ENCODE data around the gene TANK. TPM values are rescaled to one million over a fixed set of nuclear protein-coding genes. Genes with fewer than 3 reads are reported as not detected.
"Not testable (repeated sequence)": the region's sequence is repeated elsewhere in the genome, so short reads cannot be mapped to it uniquely, and the experiment has no call there.

TANK gene
- total RNA-seq, 2 donors from 2014 or later: 37.7 to 55.3 TPM

DNA sequence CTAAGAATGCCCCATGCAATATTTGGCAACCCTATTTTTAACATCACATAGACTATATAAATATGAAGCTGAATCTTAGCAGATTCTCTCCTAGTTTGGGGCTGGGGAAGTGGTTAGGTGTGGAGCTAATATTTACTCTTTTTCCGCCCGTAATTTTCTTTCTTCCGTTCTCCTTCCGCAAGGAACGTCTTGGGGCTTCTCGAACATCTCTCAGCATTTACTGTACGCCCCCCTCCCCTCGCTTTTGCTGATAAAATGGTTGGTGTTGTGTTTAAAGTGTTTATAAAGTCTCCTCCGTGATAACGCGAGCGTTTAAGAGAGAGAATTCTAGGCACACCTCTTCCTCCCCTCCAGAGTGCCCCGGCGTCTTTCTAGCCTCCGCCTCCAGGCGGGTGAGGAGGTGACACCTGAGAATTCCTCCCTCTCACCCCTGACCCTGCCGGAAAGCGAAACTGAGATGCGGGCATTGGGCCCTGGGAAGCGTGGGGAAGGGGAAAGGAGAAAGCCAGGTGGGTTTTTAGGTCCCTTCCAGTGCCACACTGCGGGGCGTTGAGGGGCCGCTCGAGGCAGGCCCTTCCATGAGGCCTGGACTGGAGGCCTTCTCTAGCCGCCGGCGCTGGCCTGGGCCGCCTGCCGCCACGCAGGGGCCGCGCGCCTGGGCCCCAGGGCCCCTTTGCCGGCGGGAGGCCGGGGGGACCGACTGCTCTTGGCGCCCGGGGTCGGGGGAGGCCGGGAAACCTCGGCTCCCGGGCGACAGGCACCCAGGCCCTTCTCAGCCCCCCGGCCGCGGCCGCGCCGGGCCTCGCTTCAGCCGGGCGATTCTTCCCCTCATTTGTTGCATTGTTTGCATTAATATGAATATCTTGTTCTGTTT is 84.4 kb downstream of the TANK start:
- DNase-seq (ENCODE audit: low spot score); intact Hi-C loops (cut with DNase I): not testable (repeated sequence)

DNA sequence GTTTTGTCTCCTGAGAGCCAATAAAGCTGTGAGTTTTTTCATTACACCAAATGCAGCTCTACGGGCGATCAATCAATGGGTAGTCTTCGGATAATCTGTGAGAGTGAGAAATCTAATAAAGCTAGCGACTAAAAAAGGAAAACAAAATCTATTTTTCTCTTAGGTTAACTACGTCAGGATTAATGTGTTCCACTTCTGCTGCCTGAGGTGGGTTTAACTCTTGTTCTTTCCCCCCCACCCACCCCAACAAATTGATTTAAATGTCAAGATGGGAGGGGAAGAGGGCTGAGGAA is 85.0 kb downstream of the TANK start:
- intact Hi-C loops (cut with DNase I): no loop called here
- DNase-seq (ENCODE audit: low spot score): no peak

DNA sequence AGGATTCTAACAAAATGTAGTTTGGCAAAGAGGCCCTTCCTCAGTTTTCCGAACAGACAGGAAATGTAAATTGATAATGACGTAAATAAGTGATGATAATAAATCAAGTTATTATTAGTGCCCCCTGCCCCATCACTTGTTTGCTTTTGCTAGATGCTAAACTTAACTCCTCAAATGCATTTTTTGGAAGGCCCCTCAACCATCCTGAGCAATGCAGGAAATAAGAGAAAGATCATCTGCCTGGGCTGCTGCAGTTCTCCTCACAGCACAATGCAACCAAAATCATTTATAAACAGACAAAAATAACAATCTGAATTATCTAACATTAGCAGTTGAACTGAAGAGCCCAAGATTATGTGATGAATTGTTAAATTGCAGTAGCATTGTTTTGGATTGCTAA is 85.4 kb downstream of the TANK start:
- intact Hi-C loops (cut with DNase I): no loop called here
- DNase-seq (ENCODE audit: low spot score): no peak

GRCh38 chr2:161246281-161246680 is 86.1 kb downstream of the TANK start:
- intact Hi-C loops (cut with DNase I): no loop called here
- no peak for DNase-seq (ENCODE audit: low spot score)

DNA sequence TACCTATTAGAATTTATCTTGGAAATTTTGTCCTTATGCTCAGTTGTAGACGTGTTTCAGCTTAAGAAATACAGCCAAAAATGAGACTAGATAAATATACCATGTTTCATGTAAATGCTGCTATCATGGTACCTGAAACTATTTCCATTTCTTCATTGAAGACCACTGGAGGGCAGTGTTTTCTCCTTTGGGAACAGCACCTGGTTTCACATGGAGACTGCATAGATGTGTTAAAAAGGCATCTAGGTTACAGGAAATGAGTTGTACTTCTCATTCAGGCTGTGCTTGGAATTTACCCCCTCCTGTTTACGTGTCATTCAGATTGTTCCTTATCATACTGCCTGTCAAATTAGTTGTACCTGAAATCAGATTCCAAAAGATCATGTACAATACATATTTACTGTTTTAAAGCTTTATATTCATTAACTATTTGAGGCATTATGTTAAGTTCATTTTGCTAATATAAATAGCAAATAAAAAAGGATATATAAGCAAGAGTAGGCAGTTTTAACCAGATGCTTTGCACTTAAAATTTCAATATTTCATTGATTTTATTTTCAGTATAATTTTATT is 90.7 kb downstream of the TANK start:
- no peak for DNase-seq (ENCODE audit: low spot score)
- intact Hi-C loops (cut with DNase I): no loop called here

DNA sequence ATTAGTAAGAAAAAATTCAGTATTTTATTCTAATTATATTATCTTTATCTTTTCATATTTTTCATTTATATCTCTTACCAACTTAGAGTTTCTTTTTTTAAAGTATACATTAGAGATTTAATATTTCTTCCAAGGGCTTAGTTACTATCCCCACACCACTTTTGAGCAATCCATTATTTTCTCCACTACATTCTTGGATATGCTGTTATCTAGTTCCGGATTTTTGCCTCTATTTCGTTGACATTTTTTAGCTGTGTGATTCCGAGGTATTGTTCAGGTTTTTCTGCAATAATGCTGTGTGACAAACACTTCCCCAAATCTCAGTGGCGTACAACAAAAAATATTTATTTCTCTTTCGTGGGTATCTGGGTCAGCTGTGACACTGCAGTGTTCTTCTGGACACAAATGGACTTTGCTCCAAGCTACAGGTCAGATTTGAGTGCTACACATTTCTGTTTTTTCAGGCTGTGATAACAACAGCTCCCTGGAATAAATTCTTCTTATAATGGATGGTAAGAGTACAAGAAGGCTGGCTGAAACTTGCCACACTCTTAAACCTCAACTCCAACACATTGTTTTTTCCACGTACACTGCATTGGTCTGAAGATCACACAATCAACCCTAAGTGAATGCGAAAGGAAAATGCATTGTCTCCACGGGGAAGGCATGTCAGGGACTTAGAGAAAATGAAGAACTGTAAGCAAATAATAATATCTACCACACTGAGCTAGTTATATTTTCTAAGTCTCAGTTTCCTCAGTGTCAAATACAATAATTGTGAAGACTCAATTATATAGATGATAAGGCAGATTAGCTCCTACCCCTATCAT is 97.1 kb downstream of the TANK start:
- intact Hi-C loops (cut with DNase I): no loop called here
- DNase-seq (ENCODE audit: low spot score): no peak

DNA sequence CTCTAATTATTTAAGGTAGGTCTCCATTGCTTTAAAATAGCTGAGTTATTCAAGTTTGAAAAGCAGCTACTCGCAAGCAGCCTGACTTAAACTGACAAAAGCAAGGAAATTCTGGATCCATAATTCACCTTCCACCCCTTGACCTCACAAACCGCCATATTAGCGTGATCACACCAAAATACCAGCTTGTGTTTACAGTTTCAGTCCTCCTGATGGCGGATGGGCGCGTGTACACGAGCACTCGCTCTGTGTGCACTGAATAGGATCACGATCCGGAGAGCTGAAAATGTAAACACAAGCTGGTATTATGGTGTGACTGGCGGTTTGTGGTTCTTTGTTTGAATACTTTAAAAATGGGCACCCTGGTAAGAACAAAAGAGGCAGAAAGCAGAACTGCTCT is 105.6 kb downstream of the TANK start:
- DNase-seq (ENCODE audit: low spot score): no peak
- intact Hi-C loops (cut with DNase I): no loop called here

- DNase-seq (ENCODE audit: low spot score): no peak
- intact Hi-C loops (cut with DNase I): no loop called here
Measured at GRCh38 chr2:161269111-161269510, 108.9 kb downstream of the TANK start.

DNA sequence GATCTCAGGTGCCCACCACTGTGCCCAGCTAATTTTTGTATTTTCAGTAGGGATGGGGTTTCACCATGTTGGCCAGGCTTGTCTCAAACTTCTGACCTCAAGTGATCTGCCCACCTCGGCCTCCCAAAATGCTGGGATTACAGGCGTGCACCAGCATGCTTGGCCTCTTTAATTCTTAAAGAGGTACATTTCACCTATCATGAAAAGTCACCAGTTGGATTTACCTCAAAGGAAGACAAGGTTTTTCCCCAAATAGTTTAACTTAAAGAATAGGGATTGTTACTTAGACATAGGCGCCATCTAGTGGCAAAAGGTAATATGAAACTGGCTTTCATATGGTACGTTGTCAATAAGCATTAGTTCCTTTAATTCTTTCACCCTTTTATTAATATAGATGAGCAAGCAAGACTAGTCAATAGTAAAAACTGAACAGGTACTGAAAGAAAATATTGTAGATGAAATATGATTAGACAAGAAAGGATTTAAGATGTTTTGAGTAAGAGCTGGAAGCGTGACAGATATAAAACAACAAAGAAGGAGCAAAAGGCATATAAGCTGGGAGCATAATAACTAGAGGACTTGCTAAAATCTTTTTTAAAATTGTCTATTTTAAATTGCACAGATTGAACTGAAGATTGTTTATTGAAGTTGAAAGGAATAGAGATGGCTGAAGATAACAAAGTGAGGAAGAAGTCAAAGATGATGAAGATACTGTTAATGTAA is 113.0 kb downstream of the TANK start:
- no peak for DNase-seq (ENCODE audit: low spot score)
- intact Hi-C loops (cut with DNase I): no loop called here

GRCh38 chr2:161278564-161279229 is 118.5 kb downstream of the TANK start:
- intact Hi-C loops (cut with DNase I); DNase-seq (ENCODE audit: low spot score): not testable (repeated sequence)

GRCh38 chr2:161279230-161279815 is 119.1 kb downstream of the TANK start:
- DNase-seq (ENCODE audit: low spot score); intact Hi-C loops (cut with DNase I): not testable (repeated sequence)

DNA sequence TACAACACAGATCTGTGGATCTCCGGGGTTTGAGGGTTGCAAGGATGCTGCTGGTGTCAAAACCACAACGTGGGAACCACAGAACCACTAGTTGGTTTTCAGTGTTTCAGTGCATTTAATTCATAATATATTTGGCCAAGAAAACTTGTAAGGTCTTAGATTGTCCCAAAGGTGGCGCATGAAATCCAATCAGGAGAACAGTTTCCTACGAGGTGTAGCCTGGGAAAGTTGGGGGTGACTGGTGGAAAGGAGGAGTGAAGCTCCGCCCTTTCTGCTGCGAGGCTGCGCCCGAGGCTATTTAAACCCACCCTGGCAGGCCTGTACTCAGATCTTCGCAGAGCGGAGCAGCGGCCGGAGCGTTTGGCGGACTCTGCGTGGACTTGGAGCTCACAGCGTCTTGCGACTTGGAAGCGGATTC is 120.7 kb downstream of the TANK start:
- intact Hi-C loops (cut with DNase I): not testable (repeated sequence)
- peak; percentile 95 for DNase-seq (ENCODE audit: low spot score)

DNA sequence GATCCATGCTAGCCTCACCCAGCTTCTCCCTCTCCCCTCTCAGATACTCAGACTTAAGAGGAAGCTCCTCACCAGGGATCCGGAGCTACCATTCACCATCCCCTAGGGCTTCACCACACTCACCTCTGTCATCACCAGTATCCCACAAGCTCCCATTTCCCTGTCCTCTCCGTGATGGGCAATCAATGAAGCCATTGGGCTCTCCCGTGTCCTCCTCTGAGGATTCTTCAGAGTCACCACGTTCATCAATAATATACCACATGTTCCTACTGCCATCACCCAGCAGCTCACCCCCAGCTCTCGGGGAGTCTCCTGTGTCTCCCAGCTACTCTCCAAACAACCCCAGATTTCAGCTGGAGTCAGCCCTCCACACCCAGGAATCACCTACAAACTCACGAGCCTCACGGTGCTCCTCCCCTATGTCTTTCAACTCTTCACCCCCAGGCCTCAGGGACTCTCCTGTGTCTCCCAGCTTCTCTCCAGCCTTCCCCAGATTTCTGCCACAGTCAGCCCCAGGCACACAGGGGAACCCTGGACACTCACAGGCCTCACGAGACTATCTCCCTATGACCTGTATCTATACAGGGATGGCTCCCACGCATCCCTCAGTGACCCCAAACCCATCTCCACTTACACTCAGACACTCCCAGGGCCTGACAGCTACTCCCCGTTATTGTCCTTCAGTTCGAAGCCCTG is 121.5 kb downstream of the TANK start:
- not testable (repeated sequence) for DNase-seq (ENCODE audit: low spot score)

DNA sequence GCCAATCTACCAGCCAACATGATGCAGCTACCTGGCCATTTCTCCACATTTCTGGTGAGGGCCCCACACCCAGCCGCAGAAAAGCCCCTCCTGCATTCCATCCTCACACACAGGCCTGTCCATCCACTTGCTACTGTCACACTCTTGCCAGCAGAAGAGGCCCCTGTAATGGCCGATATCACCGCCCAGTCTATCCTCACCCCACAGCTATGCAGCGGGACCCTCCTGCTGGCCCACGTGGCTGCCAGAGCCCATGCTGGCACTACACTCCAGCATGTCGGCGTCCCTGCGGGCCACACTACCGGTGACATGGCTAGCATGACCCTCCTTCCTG is 122.0 kb downstream of the TANK start:
- DNase-seq (ENCODE audit: low spot score); intact Hi-C loops (cut with DNase I): not testable (repeated sequence)

More for the DNA sequence above, 121.5 kb downstream of the TANK start:
- intact Hi-C loops (cut with DNase I): not testable (repeated sequence)

DNA sequence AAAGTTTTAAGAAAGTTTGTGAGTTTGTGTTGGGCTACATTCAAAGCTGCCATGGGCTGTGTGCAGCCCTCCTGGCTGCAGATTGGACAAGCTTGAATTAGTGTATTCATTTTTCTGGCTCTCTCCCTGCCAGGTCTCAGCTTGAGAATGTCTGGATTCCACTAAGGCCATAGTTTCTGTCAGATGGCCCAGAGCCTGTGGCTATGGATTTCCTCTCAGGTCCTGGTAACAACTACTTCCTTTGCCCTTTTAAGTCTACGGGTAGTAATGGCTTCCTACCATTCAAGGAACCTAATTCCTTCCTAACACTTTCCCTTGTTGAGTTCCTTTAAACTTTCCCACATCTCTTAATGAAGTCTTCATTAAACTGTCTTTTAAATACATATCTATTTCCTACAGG is 123.7 kb downstream of the TANK start:
- no peak for DNase-seq (ENCODE audit: low spot score)
- intact Hi-C loops (cut with DNase I): no loop called here

Data from posterior vena cava (tissue), 2 donors.